Epithelial cell of esophagus (primary cell): ENCODE results near the gene ENTREP1.

ENCODE experiments used
- DNase-seq: peaks from one replicate; pipeline ENCODE4 v3.0.0; 2010; ENCODE audit warnings: low read depth
- H3K4me3 ChIP-seq: 2 replicates; pipeline ENCODE4 v1.5.1; 2011; ENCODE audit warnings: mild to moderate bottlenecking, low read length, control low read depth
- CTCF ChIP-seq: IDR thresholded peaks from 2 replicates; pipeline ENCODE4 v1.5.1; 2011; ENCODE audit warnings: low read depth, mild to moderate bottlenecking, low read length, control low read depth, inconsistent platforms; ENCODE audit not compliant: insufficient read depth; ENCODE audit errors: missing control alignments

Gene ENTREP1

DNA sequence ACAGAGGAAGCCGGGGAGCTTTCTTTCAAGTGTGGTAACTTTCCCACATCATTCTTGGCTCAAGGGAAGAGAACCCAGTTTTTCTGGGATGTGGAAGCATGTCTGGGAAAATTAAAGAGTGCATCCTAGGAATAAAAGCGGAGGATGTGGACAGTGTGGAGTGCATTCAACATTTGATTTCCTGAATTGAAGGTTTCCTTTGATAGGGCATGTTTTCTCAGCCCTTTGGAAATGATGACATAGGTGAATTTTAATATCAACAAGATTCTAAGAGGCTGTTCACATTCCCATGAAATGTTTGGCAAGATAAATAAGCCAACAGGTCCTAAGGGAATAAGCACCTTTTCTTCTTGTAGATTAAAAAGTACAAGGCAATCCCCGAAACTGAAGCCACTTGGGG is 63.6 kb downstream of the ENTREP1 start:
- TF ChIP-seq CTCF: no peak
- DNase-seq: no peak
- H3K4me3 ChIP-seq: no peak overlapping the region

DNA sequence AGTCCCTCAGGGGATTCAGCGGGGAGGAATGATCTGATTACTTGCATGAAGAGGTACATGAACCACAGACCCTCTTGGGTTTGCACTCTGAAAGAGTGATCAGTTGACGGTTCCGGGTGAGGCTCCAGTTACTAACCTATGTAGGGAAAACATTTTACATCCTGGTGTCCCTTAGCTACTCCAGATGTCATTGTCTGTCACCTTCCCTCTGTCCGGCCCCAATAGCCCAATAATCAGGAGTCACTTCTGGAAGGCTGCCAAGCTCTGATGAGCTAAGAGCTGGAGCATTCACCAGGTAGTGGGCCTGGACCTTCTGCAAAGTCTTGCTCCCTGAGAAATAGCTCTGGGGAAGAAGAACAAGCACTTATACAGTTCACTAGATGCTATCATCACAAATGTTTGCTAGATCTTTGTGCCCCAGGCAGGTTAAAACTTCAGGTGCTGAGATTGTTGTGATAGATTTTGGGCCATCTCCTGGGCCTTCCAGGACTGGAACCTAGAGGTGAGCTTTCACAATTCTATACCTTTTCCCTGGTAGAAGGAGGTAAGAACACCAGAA is 64.5 kb downstream of the ENTREP1 start:
- no peak for DNase-seq
- TF ChIP-seq CTCF: no peak
- H3K4me3 ChIP-seq: no peak overlapping the region

DNA sequence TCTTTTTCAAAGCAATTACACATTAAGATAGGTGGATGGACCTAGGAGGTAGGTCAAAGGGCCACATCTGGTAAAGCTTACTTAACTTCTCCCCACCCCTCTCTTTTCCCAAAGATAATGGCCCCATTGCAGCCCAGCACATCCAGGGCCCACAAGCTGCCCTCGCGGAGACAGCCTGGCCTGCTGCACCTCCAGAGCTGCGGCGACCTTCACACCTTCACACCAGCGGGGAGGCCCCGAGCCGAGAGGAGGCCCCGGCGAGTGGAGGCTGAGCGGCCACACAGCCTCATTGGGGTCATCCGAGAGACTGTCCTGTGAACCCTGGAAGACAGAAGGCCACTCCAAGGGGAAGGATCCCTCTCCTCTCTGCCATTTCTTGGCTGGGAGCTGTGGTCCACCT is 66.5 kb downstream of the ENTREP1 start:
- TF ChIP-seq CTCF: no peak
- DNase-seq: no peak
- H3K4me3 ChIP-seq: no peak overlapping the region

- TF ChIP-seq CTCF: no peak
- no peak overlapping the region for H3K4me3 ChIP-seq
- DNase-seq: no peak
Measured at GRCh38 chr9:69391946-69392345, 66.9 kb downstream of the ENTREP1 start.

GRCh38 chr9:69392826-69393225 is 67.8 kb downstream of the ENTREP1 start:
- no peak for TF ChIP-seq CTCF
- no peak overlapping the region for H3K4me3 ChIP-seq
- DNase-seq: no peak

GRCh38 chr9:69393425-69393824 is 68.4 kb downstream of the ENTREP1 start:
- TF ChIP-seq CTCF: no peak
- DNase-seq: no peak
- no peak overlapping the region for H3K4me3 ChIP-seq

GRCh38 chr9:69395718-69396117 is 70.7 kb downstream of the ENTREP1 start:
- no peak overlapping the region for H3K4me3 ChIP-seq
- DNase-seq: no peak
- TF ChIP-seq CTCF: no peak
